ENCODE results near the gene DBH.

The DBH gene

GRCh38 chr9:133684121-133684935 lies 48.2 kb downstream of the DBH start:
- Histone ChIP-seq H3K4me2 (ENCODE audit: insufficient read depth, low read length) (no peak overlapping the region), H2AFZ (ENCODE audit: low read depth, low read length) (no peak overlapping the region), H3K4me3 (ENCODE audit: low read depth in 1 of 2, low read length in 2 of 2) (no peak overlapping the region), H3K27ac (ENCODE audit: low read length) (no peak overlapping the region), H3K36me3 (ENCODE audit: insufficient read depth, low read length) (no peaks in the 10 kb centered on the region), H3K27me3 (ENCODE audit: insufficient read depth, low read length, poor library complexity) (no peaks in the 10 kb centered on the region), H3K9me3 (ENCODE audit: insufficient read depth, low read length, severe bottlenecking) (no peaks in the 10 kb centered on the region), H3K79me2 (ENCODE audit: insufficient read depth, low read length) (no peaks in the 10 kb centered on the region), H4K20me1 (ENCODE audit: insufficient read depth, low read length) (no peaks in the 10 kb centered on the region; the same call in 1 of the 2 replicates), H3K4me1 (ENCODE audit: insufficient read depth, low read length) (peaks cover 3% of the 10 kb centered on the region), H3K9ac (ENCODE audit: low read depth, low read length) (no peak overlapping the region)
- ATAC-seq (ENCODE audit: insufficient read depth, low read depth) (no peak), DNase-seq (no peak)
- TF ChIP-seq EZH2 (IDR thresholded peaks at IDR 0.05; ENCODE audit: borderline replicate concordance, low read depth, low read length, severe bottlenecking) (no peak), CTCF (IDR thresholded peaks at IDR 0.05; ENCODE audit: borderline replicate concordance, extremely low read depth, low read length, poor library complexity, severe bottlenecking) (no peak)

DNA sequence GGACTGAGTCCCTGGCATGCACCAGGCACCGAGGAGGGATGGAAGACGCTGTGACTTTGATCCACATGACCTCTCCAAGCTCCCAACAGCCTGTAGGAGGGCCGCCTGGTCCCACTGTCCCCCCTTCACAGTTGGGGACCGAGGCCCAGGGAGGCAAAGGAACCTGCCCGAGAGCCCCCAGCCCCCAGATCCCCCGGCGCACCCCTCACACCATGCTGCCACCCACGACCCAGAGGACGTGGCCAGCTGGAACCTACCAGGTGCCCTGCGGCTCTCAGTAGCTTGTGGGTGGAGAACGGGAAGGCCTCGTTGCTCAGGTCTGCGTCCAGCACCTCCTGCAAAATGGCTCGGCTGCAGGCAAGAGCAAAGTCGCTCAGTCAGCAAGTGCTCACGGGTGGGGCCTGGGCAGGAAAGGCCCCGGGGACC lies 48.8 kb downstream of the DBH start:
- H3K4me1 ChIP-seq (ENCODE audit: insufficient read depth, low read length): peaks cover 3% of the 10 kb centered on the region
- no peaks in the 10 kb centered on the region for H3K27me3 ChIP-seq (ENCODE audit: insufficient read depth, low read length, poor library complexity)
- H3K27ac ChIP-seq (ENCODE audit: low read length): no peak overlapping the region
- no peak overlapping the region for H3K4me3 ChIP-seq (ENCODE audit: low read depth in 1 of 2, low read length in 2 of 2)
- H3K4me2 ChIP-seq (ENCODE audit: insufficient read depth, low read length): no peak overlapping the region
- H3K9me3 ChIP-seq (ENCODE audit: insufficient read depth, low read length, severe bottlenecking): no peaks in the 10 kb centered on the region
- H3K79me2 ChIP-seq (ENCODE audit: insufficient read depth, low read length): no peaks in the 10 kb centered on the region
- no peaks in the 10 kb centered on the region for H3K36me3 ChIP-seq (ENCODE audit: insufficient read depth, low read length)
- no peak overlapping the region for H3K9ac ChIP-seq (ENCODE audit: low read depth, low read length)
- ATAC-seq (ENCODE audit: insufficient read depth, low read depth): no peak
- H2AFZ ChIP-seq (ENCODE audit: low read depth, low read length): no peak overlapping the region
- no peaks in the 10 kb centered on the region; the same call in 1 of the 2 replicates for H4K20me1 ChIP-seq (ENCODE audit: insufficient read depth, low read length)
- TF ChIP-seq CTCF (IDR thresholded peaks at IDR 0.05; ENCODE audit: borderline replicate concordance, extremely low read depth, low read length, poor library complexity, severe bottlenecking): no peak
- no peak for TF ChIP-seq EZH2 (IDR thresholded peaks at IDR 0.05; ENCODE audit: borderline replicate concordance, low read depth, low read length, severe bottlenecking)
- DNase-seq: no peak

- ATAC-seq (ENCODE audit: insufficient read depth, low read depth): no peak
- Histone ChIP-seq H3K36me3 (ENCODE audit: insufficient read depth, low read length) (no peaks in the 10 kb centered on the region), H3K79me2 (ENCODE audit: insufficient read depth, low read length) (no peaks in the 10 kb centered on the region), H3K4me2 (ENCODE audit: insufficient read depth, low read length) (no peak overlapping the region), H3K9me3 (ENCODE audit: insufficient read depth, low read length, severe bottlenecking) (no peaks in the 10 kb centered on the region), H3K27ac (ENCODE audit: low read length) (no peak overlapping the region), H3K4me3 (ENCODE audit: low read depth in 1 of 2, low read length in 2 of 2) (no peak overlapping the region), H3K27me3 (ENCODE audit: insufficient read depth, low read length, poor library complexity) (no peaks in the 10 kb centered on the region), H3K9ac (ENCODE audit: low read depth, low read length) (no peak overlapping the region), H2AFZ (ENCODE audit: low read depth, low read length) (no peak overlapping the region), H3K4me1 (ENCODE audit: insufficient read depth, low read length) (peaks cover 3% of the 10 kb centered on the region), H4K20me1 (ENCODE audit: insufficient read depth, low read length) (no peaks in the 10 kb centered on the region; the same call in 1 of the 2 replicates)
- no peak for DNase-seq
- no peak for TF ChIP-seq EZH2 (IDR thresholded peaks at IDR 0.05; ENCODE audit: borderline replicate concordance, low read depth, low read length, severe bottlenecking)
These were observed 49.8 kb downstream of the DBH start for GRCh38 chr9:133685653-133686609.

All from DND-41 (cell line).